Prostate gland (tissue), 2 donors: ENCODE results near the gene COX6A1.

Source experiments
- CTCF ChIP-seq, 4 experiments: fragments of 200-600 bp in 2 of 4; fragments of 450-650 bp in 2 of 4; sonication (generic) in 2 of 4; IDR thresholded peaks; 1 replicate in 3 of 4; 2 replicates in 1 of 4; pipeline ENCODE4 v1.5.1; 2016 to 2019; ENCODE audit warnings: antibody characterized with exemption in 4 of 4, mild to moderate bottlenecking in 2 of 4, moderate library complexity in 2 of 4
- POLR2A ChIP-seq: fragments of 450-650 bp; IDR thresholded peaks from one replicate; pipeline ENCODE4 v1.6.1; 2016; ENCODE audit warnings: antibody characterized with exemption, mild to moderate bottlenecking
- POLR2AphosphoS5 ChIP-seq: sonication (generic); formaldehyde crosslinking; IDR thresholded peaks from one replicate; pipeline ENCODE4 v1.6.1; 2017; ENCODE audit warnings: antibody characterized with exemption

- no peak for TF ChIP-seq CTCF (IDR thresholded peaks at IDR 0.05)
- no peak for TF ChIP-seq POLR2AphosphoS5
- TF ChIP-seq POLR2A, result no peak
Measured at GRCh38 chr12:120490325-120490724, 52.4 kb downstream of the COX6A1 start.
